Gastroesophageal sphincter (tissue), 4 donors: Measurements from ENCODE around the gene KIF16B. TPM values are rescaled to one million over a fixed set of nuclear protein-coding genes. Genes with fewer than 3 reads are reported as not detected.
"Not testable (repeated sequence)": the region's sequence is repeated elsewhere in the genome, so short reads cannot be mapped to it uniquely, and the experiment has no call there.

Experiments used
- ATAC-seq: fragments of 150-250 bp; one replicate; pipeline ENCODE4 v1.9.1; 2016; ENCODE audit warnings: mild to moderate bottlenecking, moderate library complexity
- H3K27ac ChIP-seq, 4 donors: fragments of 200-600 bp; sonication (generic) in 3 of 4; 1 replicate in 3 of 4; 2 replicates in 1 of 4; pipeline ENCODE4 v1.5.1; 2016 to 2019
- H3K27me3 ChIP-seq: fragments of 200-600 bp; sonication (generic); one replicate; pipeline ENCODE4 v1.5.1; 2019
- H3K36me3 ChIP-seq, 2 donors: fragments of 200-600 bp; sonication (generic); one replicate each; pipeline ENCODE4 v1.5.1; 2019; ENCODE audit warnings: control low read depth in 1 of 2
- H3K4me1 ChIP-seq, 3 donors: fragments of 200-600 bp; sonication (generic); 1 replicate in 2 of 3; 2 replicates in 1 of 3; pipeline ENCODE4 v1.5.1; 2016 to 2019; ENCODE audit warnings: control low read depth in 2 of 3
- H3K4me3 ChIP-seq, 2 donors: fragments of 200-600 bp; sonication (generic); one replicate each; pipeline ENCODE4 v1.5.1; 2019; ENCODE audit warnings: mild to moderate bottlenecking in 1 of 2, moderate library complexity in 1 of 2
- H3K9me3 ChIP-seq, 3 donors: fragments of 200-600 bp; sonication (generic); one replicate each; pipeline ENCODE4 v1.5.1; 2017 to 2019; ENCODE audit warnings: control low read depth in 2 of 3
- CTCF ChIP-seq, 4 experiments: fragments of 200-600 bp in 2 of 4; fragments of 450-650 bp in 2 of 4; sonication (generic) in 1 of 4; IDR thresholded peaks; one replicate each; pipeline ENCODE4 v1.5.1; 2017 to 2019; ENCODE audit warnings: antibody characterized with exemption in 4 of 4, mild to moderate bottlenecking in 2 of 4, moderate library complexity in 2 of 4
- EP300 ChIP-seq: sonication (generic); formaldehyde crosslinking; IDR thresholded peaks from one replicate; pipeline ENCODE4 v1.6.1; 2017; ENCODE audit warnings: antibody characterized with exemption, mild to moderate bottlenecking
- POLR2A ChIP-seq, 2 donors: fragments of 450-650 bp; IDR thresholded peaks; one replicate each; pipeline ENCODE4 v1.6.1; 2017; ENCODE audit warnings: antibody characterized with exemption in 2 of 2, mild to moderate bottlenecking in 2 of 2, moderate library complexity in 1 of 2
- POLR2AphosphoS5 ChIP-seq: sonication (generic); formaldehyde crosslinking; IDR thresholded peaks from one replicate; pipeline ENCODE4 v1.6.1; 2017; ENCODE audit warnings: antibody characterized with exemption
- WGBS, 2 donors: methylation state at CpG; one replicate each; pipeline ENCODE4 v1.1.5; 2018; ENCODE audit warnings: low coverage in 1 of 2; 5-methylcytosine and 5-hydroxymethylcytosine counted together
- total RNA-seq, 4 donors: library from RNA; depleted of rRNA; stranded (reverse); fragments of >200 nt; gene quantifications; one replicate each; pipeline ENCODE4 v1.1.0, GENCODE V29; 2016

Gene KIF16B
- total RNA-seq, 4 donors from 2014 or later: 15.9 to 26.6 (median 22.2) TPM

- TF ChIP-seq EP300 (no peak), CTCF (IDR thresholded peaks at IDR 0.05) (no peak)
- Histone ChIP-seq H3K27ac (no peak overlapping the region), H3K4me3 (no peak overlapping the region), H3K9me3 (no peaks in the 10 kb centered on the region), H3K4me1 (peaks cover 0 to 3% (median 0%) of the 10 kb centered on the region in 3 donors), H3K36me3 (no peaks in the 10 kb centered on the region), H3K27me3 (no peaks in the 10 kb centered on the region)
- no peak for ATAC-seq
- 90% methylated on average over 3 to 5 of the region's 5 CpGs for WGBS, 2 donors
These were observed 7.2 kb downstream of the KIF16B start for GRCh38 chr20:16566080-16566479.

GRCh38 chr20:16564079-16564478 lies 9.2 kb downstream of the KIF16B start:
- not testable (repeated sequence) for H3K27me3 ChIP-seq, H3K4me3 ChIP-seq, ATAC-seq, H3K27ac ChIP-seq, H3K9me3 ChIP-seq, H3K36me3 ChIP-seq, H3K4me1 ChIP-seq
- 100% methylated on average over 2 to 5 of the region's 5 CpGs for whole genome bisulfite sequencing, 2 donors

- no peak overlapping the region for H3K27ac ChIP-seq
- H3K4me3 ChIP-seq: no peak overlapping the region
- no peaks in the 10 kb centered on the region for H3K9me3 ChIP-seq
- 65 to 85% methylated on average over 4 to 5 of the region's 5 CpGs for WGBS, 2 donors
- no peaks in the 10 kb centered on the region for H3K27me3 ChIP-seq
- TF ChIP-seq POLR2AphosphoS5 (no peak), EP300 (no peak), CTCF (IDR thresholded peaks at IDR 0.05) (no peak), POLR2A (IDR thresholded peaks at IDR 0.05) (no peak)
- ATAC-seq: no peak
- no peaks in the 10 kb centered on the region for H3K4me1 ChIP-seq
- no peaks in the 10 kb centered on the region for H3K36me3 ChIP-seq
These were observed 10.0 kb downstream of the KIF16B start for GRCh38 chr20:16563066-16563806.

- no peak overlapping the region for H3K27ac ChIP-seq
- TF ChIP-seq POLR2AphosphoS5 (no peak), CTCF (IDR thresholded peaks at IDR 0.05) (no peak)
- no peak overlapping the region for H3K4me3 ChIP-seq
- no peaks in the 10 kb centered on the region for H3K36me3 ChIP-seq
- ATAC-seq: no peak
- 60 to 87% methylated on average over 4 to 10 of the region's 10 CpGs for WGBS, 2 donors
- H3K9me3 ChIP-seq: no peaks in the 10 kb centered on the region
- H3K4me1 ChIP-seq: no peaks in the 10 kb centered on the region
- H3K27me3 ChIP-seq: no peaks in the 10 kb centered on the region
These were observed 11.0 kb downstream of the KIF16B start for GRCh38 chr20:16562259-16562658.

- Histone ChIP-seq H3K4me3 (no peak overlapping the region), H3K27me3 (no peaks in the 10 kb centered on the region), H3K27ac (no peak overlapping the region), H3K9me3 (no peaks in the 10 kb centered on the region), H3K36me3 (no peaks in the 10 kb centered on the region), H3K4me1 (peaks cover 0 to 11% (median 0%) of the 10 kb centered on the region in 3 donors)
- ATAC-seq: no peak
- 69 to 74% methylated on average over 3 to 9 of the region's 9 CpGs for WGBS, 2 donors
- TF ChIP-seq POLR2AphosphoS5: no peak
- no peak for TF ChIP-seq CTCF (IDR thresholded peaks at IDR 0.05)
- no peak for TF ChIP-seq POLR2A (IDR thresholded peaks at IDR 0.05)
- no peak for TF ChIP-seq EP300
These were observed 12.6 kb downstream of the KIF16B start for GRCh38 chr20:16560661-16561060.
